ENCODE results near the gene HLA-E.
A peak's percentile ranks its signal among the peaks of the same experiment; 100 is the strongest.
"Not testable (repeated sequence)": the region's sequence is repeated elsewhere in the genome, so short reads cannot be mapped to it uniquely, and the experiment has no call there.

Gene HLA-E

GRCh38 chr6:30508890-30509736 is 19.8 kb downstream of the HLA-E start:
- peak; percentile 83 for DNase-seq

GRCh38 chr6:30510419-30511168 is 21.3 kb downstream of the HLA-E start:
- DNase-seq, result no peak

- no peak for DNase-seq
Observed at GRCh38 chr6:30511169-30511546, 21.8 kb downstream of the HLA-E start.

- DNase-seq, result no peak
Observed at GRCh38 chr6:30513451-30513850, 24.1 kb downstream of the HLA-E start.

GRCh38 chr6:30515106-30515505 is 25.8 kb downstream of the HLA-E start:
- no peak for DNase-seq

GRCh38 chr6:30515944-30516753 is 26.8 kb downstream of the HLA-E start:
- DNase-seq, result peak; percentile 96

GRCh38 chr6:30516754-30517076 is 27.4 kb downstream of the HLA-E start:
- not testable (repeated sequence) for DNase-seq

GRCh38 chr6:30517767-30518504 is 28.6 kb downstream of the HLA-E start:
- not testable (repeated sequence) for DNase-seq

GRCh38 chr6:30518505-30519145 is 29.3 kb downstream of the HLA-E start:
- not testable (repeated sequence) for DNase-seq

GRCh38 chr6:30520522-30520921 is 31.2 kb downstream of the HLA-E start:
- DNase-seq, result no peak

- not testable (repeated sequence) for DNase-seq
Observed at GRCh38 chr6:30521082-30521481, 31.8 kb downstream of the HLA-E start.

- not testable (repeated sequence) for DNase-seq
Observed at GRCh38 chr6:30521952-30522351, 32.6 kb downstream of the HLA-E start.

- not testable (repeated sequence) for DNase-seq
Observed at GRCh38 chr6:30526444-30526843, 37.1 kb downstream of the HLA-E start.

GRCh38 chr6:30529349-30529875 is 40.1 kb downstream of the HLA-E start:
- not testable (repeated sequence) for DNase-seq

GRCh38 chr6:30530014-30530413 is 40.7 kb downstream of the HLA-E start:
- no peak for DNase-seq

- DNase-seq, result no peak
Observed at GRCh38 chr6:30533460-30534294, 44.4 kb downstream of the HLA-E start.

GRCh38 chr6:30537931-30538330 is 48.6 kb downstream of the HLA-E start:
- DNase-seq, result no peak

- peak; percentile 80 for DNase-seq
Observed at GRCh38 chr6:30541515-30542403, 52.5 kb downstream of the HLA-E start.

GRCh38 chr6:30542404-30542725 is 53.1 kb downstream of the HLA-E start:
- peak; percentile 67 for DNase-seq

- no peak for DNase-seq
Observed at GRCh38 chr6:30542915-30543314, 53.6 kb downstream of the HLA-E start.
